Medulla oblongata (tissue), 1 donor: Measurements from ENCODE around the gene RAB1A.
"Not testable (repeated sequence)": the region's sequence is repeated elsewhere in the genome, so short reads cannot be mapped to it uniquely, and the experiment has no call there.

Experiments used
- DNase-seq: peaks from one replicate; pipeline ENCODE4 v3.0.0-alpha.2; 2015; ENCODE audit errors: extremely low spot score

The RAB1A gene

DNA sequence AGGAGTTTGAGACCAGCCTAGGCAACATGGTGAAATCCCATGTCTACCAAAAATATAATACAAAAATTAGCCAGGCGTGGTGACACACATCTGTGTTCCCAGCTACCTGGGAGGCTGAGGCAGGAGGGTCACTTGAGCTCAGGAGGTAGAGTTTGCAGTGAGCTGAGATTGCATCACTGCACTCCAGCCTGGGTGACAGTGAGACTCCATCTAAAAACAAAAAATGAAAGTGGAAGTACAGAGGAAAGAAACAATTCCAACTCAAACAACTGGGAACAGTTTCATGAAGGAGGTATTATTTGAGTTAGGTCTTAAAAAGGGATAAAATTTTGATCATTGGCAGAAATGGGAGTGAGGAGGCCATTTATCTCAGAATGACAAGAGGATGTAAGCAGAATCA, 6.3 kb upstream of the RAB1A start:
- no peak for DNase-seq

DNA sequence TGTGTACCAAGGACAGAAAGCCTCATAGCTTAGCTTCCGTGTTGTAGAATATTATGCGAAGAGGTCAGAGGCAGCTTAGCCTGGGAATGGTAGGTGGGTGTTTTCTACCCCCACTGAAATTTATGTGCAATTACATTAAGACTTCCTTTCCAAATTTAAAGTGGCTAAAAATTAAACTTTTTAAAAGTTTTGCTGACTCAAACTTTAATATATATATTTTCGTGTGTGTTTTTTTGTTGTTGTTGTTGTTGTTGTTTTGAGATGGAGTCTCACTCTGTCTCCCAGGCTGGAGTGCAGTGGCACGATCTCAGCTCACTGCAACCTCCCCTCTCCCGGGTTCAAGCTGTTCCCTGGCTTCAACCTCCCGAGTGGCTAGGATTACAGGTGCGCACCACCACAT, 4.3 kb upstream of the RAB1A start:
- DNase-seq: no peak

GRCh38 chr2:65133626-65134025, 3.7 kb upstream of the RAB1A start:
- no peak for DNase-seq

- DNase-seq: not testable (repeated sequence)
Observed at GRCh38 chr2:65132930-65133329, 3.0 kb upstream of the RAB1A start.

DNA sequence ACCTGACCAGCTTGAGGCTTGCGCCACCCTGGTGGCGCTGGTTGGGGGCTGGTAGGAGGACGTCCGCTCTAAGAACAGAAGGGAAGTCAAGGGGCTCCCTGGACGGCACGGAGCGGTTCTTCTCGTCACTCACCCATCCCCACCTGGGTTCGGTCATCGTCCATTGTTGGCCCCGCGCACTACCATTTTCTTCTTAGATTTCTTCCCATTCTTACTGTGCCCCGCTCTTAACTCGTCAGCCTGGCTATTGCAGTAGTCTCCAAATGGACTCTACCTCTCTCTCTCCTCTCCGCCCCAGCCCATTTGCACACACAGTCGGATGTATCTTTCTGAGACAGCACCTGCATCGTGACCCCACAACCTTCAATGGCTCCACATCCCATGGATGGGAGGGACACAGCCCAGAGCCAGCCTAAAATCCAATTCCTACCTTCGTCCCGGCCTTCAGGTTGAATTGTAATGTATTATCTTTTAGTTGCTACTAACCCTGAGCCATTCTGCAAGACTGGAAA, 814 bp upstream of the RAB1A start:
- no peak for DNase-seq

DNA sequence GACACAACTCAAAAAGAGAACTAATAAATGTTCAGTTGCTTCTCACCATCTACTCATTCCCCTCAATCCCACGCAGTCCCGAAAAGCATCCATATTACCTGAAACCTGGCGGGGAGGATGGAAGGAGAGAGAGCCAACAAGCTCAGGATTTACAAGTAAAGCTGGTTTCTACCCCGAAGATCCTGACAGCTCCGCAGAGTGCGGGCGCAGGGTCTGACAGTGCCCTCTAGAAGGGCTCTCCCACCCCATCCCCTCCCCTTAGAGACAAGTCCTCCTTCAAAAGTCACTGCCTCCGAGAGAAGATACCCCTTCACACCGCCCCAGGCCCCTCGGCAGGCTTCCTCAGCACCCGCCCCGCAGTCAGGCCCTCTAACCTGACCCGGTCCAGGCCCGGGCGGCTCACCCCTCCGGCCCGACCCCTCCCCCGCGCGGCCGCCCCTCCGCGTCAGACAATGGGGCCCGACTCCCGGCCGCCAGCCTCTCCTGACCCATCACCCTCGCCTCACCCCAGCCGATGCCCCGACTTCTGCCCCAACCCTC, 550 bp downstream of the RAB1A start:
- peak; percentile 57 for DNase-seq

DNA sequence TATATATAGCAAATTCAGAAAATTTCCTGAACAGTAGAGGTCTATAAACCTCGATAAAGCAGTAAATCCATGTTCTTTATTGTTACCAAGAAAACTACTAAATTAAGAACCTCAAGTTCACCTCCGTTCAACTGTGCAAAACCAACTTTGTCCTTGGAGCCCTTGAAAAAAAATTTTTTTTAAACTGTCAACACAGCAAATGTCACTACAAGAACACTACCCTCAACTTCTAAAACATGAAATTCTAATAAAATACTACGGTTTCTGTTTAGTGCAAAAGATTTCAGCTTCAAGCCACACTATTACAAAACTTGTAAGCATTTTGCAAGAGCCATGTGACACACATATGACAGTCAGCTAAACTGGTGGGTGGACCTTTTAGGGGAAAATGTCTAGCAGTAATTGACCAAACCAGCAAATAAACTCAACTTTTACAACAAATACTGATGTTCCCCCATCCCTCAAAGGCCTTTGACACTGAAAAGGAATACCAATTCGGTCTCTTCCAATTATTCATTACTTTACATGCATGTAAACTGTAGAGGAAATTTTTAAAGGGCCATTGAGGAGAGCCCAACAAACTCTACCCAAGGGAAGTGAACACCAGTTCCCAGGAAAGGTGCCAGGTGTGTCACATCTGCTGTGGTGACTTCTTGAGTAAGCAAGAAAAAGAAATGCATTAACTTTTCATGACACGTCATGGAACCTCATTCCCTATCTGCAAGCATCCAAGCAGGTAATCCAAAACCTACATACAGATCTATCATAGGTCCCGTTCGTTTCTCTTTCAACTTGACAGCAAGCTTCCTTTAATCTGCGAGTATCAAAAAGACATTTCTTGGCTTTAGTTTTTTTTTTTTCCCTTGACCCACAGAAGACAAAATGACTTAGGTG, 1.4 kb downstream of the RAB1A start:
- DNase-seq: peak; percentile 74

DNA sequence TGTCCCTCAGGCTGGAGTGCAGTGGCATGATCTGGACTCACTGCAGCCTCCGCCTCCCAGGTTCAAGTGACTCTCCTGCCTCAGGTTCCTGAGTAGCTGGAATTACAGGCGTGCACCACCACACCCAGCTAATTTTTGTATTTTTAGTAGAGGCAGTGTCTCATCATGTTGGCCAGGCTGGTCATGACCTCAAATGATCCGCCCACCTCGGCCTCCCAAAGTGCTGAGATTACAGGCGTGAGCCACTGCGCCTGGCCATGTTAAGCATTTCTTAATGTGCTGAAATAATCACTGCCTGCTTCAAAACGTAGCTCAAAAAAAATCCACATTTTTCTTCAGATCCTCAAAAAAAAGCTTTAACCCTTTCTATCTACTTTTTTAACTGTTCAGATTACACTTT, 4.4 kb downstream of the RAB1A start:
- not testable (repeated sequence) for DNase-seq

- no peak for DNase-seq
Observed at GRCh38 chr2:65122313-65122712, 7.6 kb downstream of the RAB1A start.

DNA sequence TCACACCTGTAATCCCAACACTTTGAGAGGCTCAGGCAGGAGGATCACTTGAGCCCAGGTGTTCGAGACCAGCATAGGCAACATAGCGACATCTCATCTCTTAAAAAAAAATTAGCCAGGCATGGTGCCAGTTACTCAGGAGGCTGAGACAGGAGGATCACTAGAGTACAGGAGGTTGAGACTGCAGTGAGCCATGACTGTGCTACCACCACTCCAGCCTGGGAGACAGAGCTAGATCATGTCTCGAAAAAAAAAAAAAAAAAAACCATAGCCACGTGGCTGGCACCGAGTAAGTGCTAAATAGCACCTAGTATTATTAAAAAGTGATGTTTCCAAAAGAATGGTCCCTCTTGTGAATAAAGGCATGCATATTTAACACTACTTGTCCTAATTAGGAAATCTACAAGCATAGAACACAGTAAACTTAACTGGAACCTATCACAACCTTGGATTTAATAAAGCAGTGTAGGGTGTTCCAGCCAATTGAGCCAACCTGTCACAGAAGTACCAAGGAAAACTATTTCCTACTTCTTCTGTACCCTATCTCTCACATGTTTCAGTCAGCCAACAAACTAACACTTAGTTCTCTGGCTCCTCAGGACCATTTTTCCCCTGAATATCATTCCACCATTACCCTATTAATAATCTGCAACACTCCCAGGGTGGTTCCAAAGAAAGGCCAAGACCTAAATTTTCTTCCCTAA, 8.8 kb downstream of the RAB1A start:
- no peak for DNase-seq

DNA sequence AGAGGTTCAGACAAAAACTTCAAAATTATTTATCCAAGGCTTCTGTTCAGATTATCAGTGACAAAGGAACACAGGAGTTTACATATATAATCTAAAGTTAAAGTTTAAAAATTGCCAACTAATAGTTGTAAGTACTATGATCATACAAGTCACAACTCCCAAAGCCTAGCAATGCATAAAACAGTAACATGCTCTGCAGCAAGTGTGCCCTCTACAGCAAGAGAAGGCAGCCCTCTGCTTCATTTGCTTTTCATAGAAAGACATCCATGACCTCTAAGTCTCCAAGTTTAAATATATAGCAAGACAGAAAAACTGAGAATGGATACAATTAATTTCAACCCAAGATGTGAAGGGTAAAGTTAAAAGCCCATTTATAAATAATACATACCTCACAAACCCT, 13.3 kb downstream of the RAB1A start:
- DNase-seq: no peak

DNA sequence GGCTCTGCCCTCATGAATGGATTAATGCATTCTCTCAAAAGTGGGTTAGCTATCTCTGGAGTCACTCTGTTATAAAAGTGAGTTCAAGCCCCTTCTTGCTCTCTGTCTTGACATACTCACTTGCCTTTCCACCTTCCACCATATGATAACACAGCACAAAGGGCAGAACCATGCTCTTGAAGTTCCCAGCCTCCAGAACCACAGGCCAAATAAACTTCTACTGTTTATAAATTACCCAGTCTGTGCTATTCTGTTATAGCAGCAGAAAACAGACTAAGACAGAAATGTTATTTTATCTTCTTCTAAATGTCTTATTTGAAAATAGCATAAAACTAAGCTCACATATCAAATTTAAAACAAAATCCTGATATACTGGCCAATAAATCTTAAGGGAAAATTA, 15.0 kb downstream of the RAB1A start:
- no peak for DNase-seq

DNA sequence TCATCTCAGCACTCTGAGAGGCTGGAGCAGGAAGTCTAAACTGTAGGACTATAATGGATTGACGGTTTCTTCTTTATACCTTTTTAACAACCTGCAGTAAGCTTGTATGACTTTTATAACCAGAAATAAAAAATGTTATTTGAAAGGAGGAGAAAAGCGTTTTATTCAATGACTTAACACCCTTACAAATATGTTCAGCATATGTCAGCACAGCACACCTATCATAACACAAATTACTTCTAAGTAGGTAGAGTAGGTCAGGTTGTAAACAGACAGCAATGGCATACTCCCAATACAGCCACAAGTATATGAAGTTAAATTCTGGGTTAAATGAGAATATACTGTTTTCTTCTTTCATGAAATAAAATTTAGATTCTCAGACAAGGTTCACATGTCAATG, 16.1 kb downstream of the RAB1A start:
- no peak for DNase-seq

GRCh38 chr2:65113229-65113628, 16.7 kb downstream of the RAB1A start:
- no peak for DNase-seq

- no peak for DNase-seq
Observed at GRCh38 chr2:65112633-65113032, 17.3 kb downstream of the RAB1A start.

- no peak for DNase-seq
Observed at GRCh38 chr2:65108780-65109179, 21.1 kb downstream of the RAB1A start.

- no peak for DNase-seq
Observed at GRCh38 chr2:65107530-65107929, 22.4 kb downstream of the RAB1A start.

DNA sequence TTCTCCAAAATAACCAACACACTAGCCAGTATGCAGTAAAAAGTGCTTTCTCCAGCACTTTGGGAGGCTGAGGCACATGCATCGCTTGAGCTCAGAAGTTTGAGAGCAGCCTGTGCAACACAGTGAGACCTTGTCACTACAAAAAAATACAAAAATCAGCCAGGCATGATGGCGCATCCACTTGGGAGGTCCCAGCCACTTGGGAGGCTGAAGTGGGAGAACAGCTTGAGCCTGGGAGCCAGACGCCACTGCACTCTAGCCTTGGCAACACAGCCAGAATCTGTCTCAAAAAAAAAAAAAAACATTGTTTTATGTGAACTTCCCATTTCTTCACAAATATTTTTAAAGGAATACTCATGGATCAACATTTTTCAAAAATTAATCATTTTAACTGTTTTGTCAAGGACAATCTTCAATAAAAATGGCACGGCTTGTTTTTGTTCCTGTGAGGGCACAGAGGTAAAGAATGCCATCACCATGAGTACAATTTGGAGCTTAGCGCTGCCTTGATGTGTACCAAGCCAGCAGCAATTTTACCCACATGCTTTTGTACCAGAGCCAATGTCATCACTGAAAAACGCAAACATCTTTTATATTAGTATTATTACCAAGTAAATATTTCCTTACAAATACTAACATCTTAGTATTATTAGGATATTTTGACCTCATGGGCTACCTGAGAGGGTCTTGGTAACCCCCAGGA, 26.7 kb downstream of the RAB1A start:
- peak; percentile 15 for DNase-seq

GRCh38 chr2:65101071-65101470, 28.8 kb downstream of the RAB1A start:
- no peak for DNase-seq

GRCh38 chr2:65098741-65099140, 31.2 kb downstream of the RAB1A start:
- DNase-seq: no peak

- DNase-seq: no peak
Observed at GRCh38 chr2:65097844-65098243, 32.1 kb downstream of the RAB1A start.

GRCh38 chr2:65096948-65097347, 33.0 kb downstream of the RAB1A start:
- DNase-seq: no peak
